Superior temporal gyrus (tissue), 1 donor: Measurements from ENCODE around the gene HIBCH.
"Not testable (repeated sequence)": the region's sequence is repeated elsewhere in the genome, so short reads cannot be mapped to it uniquely, and the experiment has no call there.

Experiments used
- DNase-seq: peaks from one replicate; pipeline ENCODE4 v3.0.0-alpha.2; 2016; ENCODE audit errors: extremely low spot score

Gene HIBCH

GRCh38 chr2:190343089-190343535, 23.5 kb upstream of the HIBCH start:
- no peak for DNase-seq

- no peak for DNase-seq
Observed at GRCh38 chr2:190342611-190343010, 23.0 kb upstream of the HIBCH start.

- no peak for DNase-seq
Observed at GRCh38 chr2:190340369-190340768, 20.7 kb upstream of the HIBCH start.

- no peak for DNase-seq
Observed at GRCh38 chr2:190339394-190339793, 19.8 kb upstream of the HIBCH start.

GRCh38 chr2:190338453-190338852, 18.8 kb upstream of the HIBCH start:
- no peak for DNase-seq

- DNase-seq = no peak
Observed at GRCh38 chr2:190336420-190336819, 16.8 kb upstream of the HIBCH start.

GRCh38 chr2:190335584-190335983, 16.0 kb upstream of the HIBCH start:
- DNase-seq = not testable (repeated sequence)

GRCh38 chr2:190335225-190335559, 15.6 kb upstream of the HIBCH start:
- DNase-seq = no peak

- no peak for DNase-seq
Observed at GRCh38 chr2:190334479-190335224, 15.0 kb upstream of the HIBCH start.

- no peak for DNase-seq
Observed at GRCh38 chr2:190333928-190334327, 14.3 kb upstream of the HIBCH start.

GRCh38 chr2:190333395-190333794, 13.8 kb upstream of the HIBCH start:
- DNase-seq = no peak

- DNase-seq = no peak
Observed at GRCh38 chr2:190328573-190329147, 9.0 kb upstream of the HIBCH start.

GRCh38 chr2:190327867-190328572, 8.4 kb upstream of the HIBCH start:
- DNase-seq = no peak

- no peak for DNase-seq
Observed at GRCh38 chr2:190325588-190325987, 6.0 kb upstream of the HIBCH start.

GRCh38 chr2:190323406-190323805, 3.8 kb upstream of the HIBCH start:
- no peak for DNase-seq

GRCh38 chr2:190320696-190321095, 1.1 kb upstream of the HIBCH start:
- no peak for DNase-seq

- peak; percentile 58 for DNase-seq
Observed at GRCh38 chr2:190318931-190319554, 583 bp downstream of the HIBCH start.

- DNase-seq = no peak
Observed at GRCh38 chr2:190318514-190318913, 1.1 kb downstream of the HIBCH start.

- no peak for DNase-seq
Observed at GRCh38 chr2:190315273-190315672, 4.4 kb downstream of the HIBCH start.

GRCh38 chr2:190313880-190314279, 5.7 kb downstream of the HIBCH start:
- no peak for DNase-seq

GRCh38 chr2:190312635-190313025, 7.0 kb downstream of the HIBCH start:
- not testable (repeated sequence) for DNase-seq

GRCh38 chr2:190311893-190312634, 7.6 kb downstream of the HIBCH start:
- DNase-seq = no peak
